Skeletal muscle cell (primary cell): ENCODE data around the gene HS3ST5.
"Not testable (repeated sequence)": the region's sequence is repeated elsewhere in the genome, so short reads cannot be mapped to it uniquely, and the experiment has no call there.

Experiments used
- DNase-seq: peaks from one replicate; pipeline ENCODE4 v3.0.0-alpha.2; 2010; ENCODE audit warnings: low read depth
- H3K4me3 ChIP-seq: 2 replicates; pipeline ENCODE4 v1.5.1; 2011; ENCODE audit warnings: low read depth, mild to moderate bottlenecking, control low read depth, low read length, moderate library complexity

Gene HS3ST5

GRCh38 chr6:114075300-114075699 lies 267.5 kb downstream of the HS3ST5 start:
- no peak overlapping the region for H3K4me3 ChIP-seq
- DNase-seq, result no peak

GRCh38 chr6:114068771-114069170 lies 274.1 kb downstream of the HS3ST5 start:
- H3K4me3 ChIP-seq, result no peak overlapping the region
- DNase-seq, result no peak

- DNase-seq, result no peak
- H3K4me3 ChIP-seq, result no peak overlapping the region
These were observed 274.7 kb downstream of the HS3ST5 start for GRCh38 chr6:114068116-114068515.

- H3K4me3 ChIP-seq, result no peak overlapping the region
- DNase-seq, result no peak
These were observed 278.0 kb downstream of the HS3ST5 start for GRCh38 chr6:114064862-114065261.

- DNase-seq, result no peak
- H3K4me3 ChIP-seq, result no peak overlapping the region
These were observed 278.9 kb downstream of the HS3ST5 start for GRCh38 chr6:114063956-114064355.

- DNase-seq, result no peak
These were observed 280.6 kb downstream of the HS3ST5 start for GRCh38 chr6:114062199-114062598.

GRCh38 chr6:114061741-114062140 lies 281.1 kb downstream of the HS3ST5 start:
- H3K4me3 ChIP-seq, result no peak overlapping the region
- DNase-seq, result no peak

More at GRCh38 chr6:114062199-114062598, 280.6 kb downstream of the HS3ST5 start:
- H3K4me3 ChIP-seq, result no peak overlapping the region

- DNase-seq, result no peak
- H3K4me3 ChIP-seq, result no peak overlapping the region
These were observed 281.7 kb downstream of the HS3ST5 start for GRCh38 chr6:114061116-114061515.

- no peak for DNase-seq
These were observed 284.4 kb downstream of the HS3ST5 start for GRCh38 chr6:114058435-114058834.

GRCh38 chr6:114055763-114056162 lies 287.1 kb downstream of the HS3ST5 start:
- no peak for DNase-seq
- H3K4me3 ChIP-seq, result no peak overlapping the region

More at GRCh38 chr6:114058435-114058834, 284.4 kb downstream of the HS3ST5 start:
- H3K4me3 ChIP-seq, result no peak overlapping the region

- no peak overlapping the region for H3K4me3 ChIP-seq
- no peak for DNase-seq
These were observed 287.5 kb downstream of the HS3ST5 start for GRCh38 chr6:114055349-114055748.

GRCh38 chr6:114053791-114054190 lies 289.0 kb downstream of the HS3ST5 start:
- DNase-seq, result no peak
- H3K4me3 ChIP-seq, result no peak overlapping the region

- no peak overlapping the region for H3K4me3 ChIP-seq
- DNase-seq, result no peak
These were observed 290.7 kb downstream of the HS3ST5 start for GRCh38 chr6:114052141-114052540.

- no peak for DNase-seq
- H3K4me3 ChIP-seq, result no peak overlapping the region
These were observed 291.8 kb downstream of the HS3ST5 start for GRCh38 chr6:114051031-114051430.

GRCh38 chr6:114049367-114049966 lies 293.4 kb downstream of the HS3ST5 start:
- DNase-seq, result no peak
- no peak overlapping the region for H3K4me3 ChIP-seq

- not testable (repeated sequence) for H3K4me3 ChIP-seq, DNase-seq
These were observed 298.3 kb downstream of the HS3ST5 start for GRCh38 chr6:114044566-114044965.

GRCh38 chr6:114042267-114043016 lies 300.4 kb downstream of the HS3ST5 start:
- DNase-seq, result no peak

GRCh38 chr6:114040871-114041270 lies 302.0 kb downstream of the HS3ST5 start:
- DNase-seq, result no peak
- H3K4me3 ChIP-seq, result no peak overlapping the region

More at GRCh38 chr6:114042267-114043016, 300.4 kb downstream of the HS3ST5 start:
- H3K4me3 ChIP-seq, result no peak overlapping the region

GRCh38 chr6:114039841-114040240 lies 303.0 kb downstream of the HS3ST5 start:
- no peak for DNase-seq

GRCh38 chr6:114033606-114034005 lies 309.2 kb downstream of the HS3ST5 start:
- no peak for DNase-seq

More at GRCh38 chr6:114039841-114040240, 303.0 kb downstream of the HS3ST5 start:
- no peak overlapping the region for H3K4me3 ChIP-seq

GRCh38 chr6:114032721-114033120 lies 310.1 kb downstream of the HS3ST5 start:
- no peak for DNase-seq
- H3K4me3 ChIP-seq, result no peak overlapping the region

More at GRCh38 chr6:114033606-114034005, 309.2 kb downstream of the HS3ST5 start:
- H3K4me3 ChIP-seq, result no peak overlapping the region
